ENCODE data around the gene BTLA.
A peak's percentile ranks its signal among the peaks of the same experiment; 100 is the strongest.
"Not testable (repeated sequence)": the region's sequence is repeated elsewhere in the genome, so short reads cannot be mapped to it uniquely, and the experiment has no call there.

Gene BTLA

GRCh38 chr3:112437146-112438022, 61.9 kb downstream of the BTLA start:
- DNase-seq: peak in 1 of 2 donors; percentile 63

- DNase-seq: no peak
Observed at GRCh38 chr3:112429960-112430359, 69.3 kb downstream of the BTLA start.

DNA sequence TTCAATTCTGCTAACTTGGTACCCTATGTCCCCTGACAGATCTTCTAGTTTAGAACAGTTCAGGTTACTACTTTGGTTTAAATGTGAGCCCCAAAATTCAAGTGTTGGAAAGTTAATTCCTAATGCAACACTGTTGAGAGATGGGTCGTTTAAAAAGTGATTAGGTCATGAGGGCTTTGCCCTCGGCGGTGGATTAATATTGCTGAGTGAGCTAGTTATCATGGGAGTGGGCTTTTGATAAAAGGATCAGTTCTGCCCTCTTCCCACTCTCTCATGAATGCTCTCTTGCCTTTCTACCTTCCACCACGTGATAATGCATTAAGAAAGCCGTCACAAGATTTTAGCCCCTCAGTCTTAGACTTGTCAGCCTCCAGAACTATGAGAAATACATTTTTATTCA, 72.1 kb downstream of the BTLA start:
- no peak for DNase-seq

DNA sequence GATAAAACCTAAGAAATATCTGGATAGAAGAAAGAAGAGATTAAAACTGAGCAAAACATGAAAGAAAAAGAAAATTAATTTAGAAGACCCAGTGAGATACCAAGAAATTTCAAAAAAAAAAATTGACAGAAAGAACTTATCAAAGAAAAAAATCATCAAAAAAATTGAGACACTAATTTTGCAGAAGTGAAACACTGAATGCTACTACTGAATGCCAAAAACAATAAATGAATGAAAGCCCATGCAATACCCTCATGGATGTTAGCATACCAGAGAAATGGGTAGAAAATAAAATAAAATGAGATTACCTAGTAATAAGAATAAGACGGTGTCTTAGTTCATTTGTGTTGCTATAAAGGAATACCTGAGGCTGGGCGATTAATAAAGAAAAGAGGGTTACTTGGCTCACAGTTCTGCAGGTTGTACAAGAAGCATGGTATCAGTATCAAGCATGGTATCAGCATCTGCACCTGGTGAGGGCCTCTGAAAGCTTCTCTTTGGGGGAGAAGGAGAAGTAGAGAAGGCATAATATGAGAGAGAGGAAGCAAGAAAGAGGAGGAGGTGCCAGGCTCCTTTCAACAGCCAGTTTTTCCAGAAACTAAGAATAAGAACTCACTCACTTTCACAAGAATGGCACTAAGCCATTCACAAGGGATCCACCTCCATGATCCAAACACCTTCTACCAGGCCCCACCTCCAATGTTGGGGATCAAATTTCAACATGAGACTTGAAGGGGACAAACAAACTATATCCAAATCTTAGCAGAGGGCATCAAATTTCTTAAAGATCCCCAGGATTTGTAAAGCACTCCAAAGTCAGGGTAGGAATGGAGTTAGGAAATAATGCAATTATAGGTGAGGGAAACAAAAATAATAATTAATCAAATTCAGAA, 73.2 kb downstream of the BTLA start:
- no peak for DNase-seq

- no peak for DNase-seq
Observed at GRCh38 chr3:112425382-112425781, 73.9 kb downstream of the BTLA start.

GRCh38 chr3:112424394-112424793, 74.9 kb downstream of the BTLA start:
- DNase-seq: no peak

- not testable (repeated sequence) for DNase-seq
Observed at GRCh38 chr3:112422921-112423320, 76.4 kb downstream of the BTLA start.

DNA sequence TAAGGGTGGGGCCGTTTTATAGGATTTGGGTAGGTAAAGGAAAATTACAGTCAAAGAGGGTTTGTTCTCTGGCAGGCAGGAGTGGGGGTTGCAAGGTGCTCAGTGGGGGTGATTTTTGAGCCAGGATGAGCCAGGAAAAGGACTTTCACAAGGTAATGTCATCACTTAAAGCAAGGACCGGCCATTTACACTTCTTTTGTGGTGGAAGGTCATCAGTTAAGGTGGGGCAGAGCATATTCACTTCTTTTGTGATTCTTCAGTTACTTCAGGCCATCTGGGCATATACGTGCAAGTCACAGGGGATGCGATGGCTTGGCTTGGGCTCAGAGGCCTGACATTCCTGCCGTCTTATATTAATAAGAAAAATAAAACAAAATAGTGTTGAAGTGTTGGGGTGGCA, 80.7 kb downstream of the BTLA start:
- not testable (repeated sequence) for DNase-seq

DNA sequence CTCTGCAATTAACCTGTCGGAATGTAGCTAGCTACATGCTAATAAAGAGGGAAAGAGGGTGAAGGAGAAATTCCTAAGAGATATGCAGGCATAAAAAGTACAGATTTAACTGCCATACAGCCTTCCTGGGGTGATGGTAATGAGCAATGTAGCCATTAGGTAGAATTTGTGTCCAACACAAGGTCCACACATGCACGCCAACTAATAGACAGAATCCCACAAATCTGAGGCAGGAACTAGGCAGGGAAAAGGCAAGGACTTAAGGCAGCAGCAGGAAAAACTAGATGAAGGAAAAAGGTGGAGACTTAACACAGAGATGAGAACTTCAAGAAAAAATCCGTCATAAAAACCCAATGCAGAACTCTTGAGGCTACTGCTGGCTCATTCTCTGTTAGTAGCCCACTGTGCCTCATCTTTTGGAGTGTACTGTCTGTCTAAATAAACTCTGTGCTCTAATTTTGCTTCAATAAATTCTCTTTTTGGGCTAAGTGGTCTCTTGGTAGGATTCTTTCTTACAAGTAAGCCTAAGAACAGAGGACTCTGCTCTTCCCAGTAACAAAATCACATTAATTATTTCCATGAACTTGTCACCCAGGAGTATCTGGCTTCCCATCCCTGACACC, 81.5 kb downstream of the BTLA start:
- DNase-seq: no peak

DNA sequence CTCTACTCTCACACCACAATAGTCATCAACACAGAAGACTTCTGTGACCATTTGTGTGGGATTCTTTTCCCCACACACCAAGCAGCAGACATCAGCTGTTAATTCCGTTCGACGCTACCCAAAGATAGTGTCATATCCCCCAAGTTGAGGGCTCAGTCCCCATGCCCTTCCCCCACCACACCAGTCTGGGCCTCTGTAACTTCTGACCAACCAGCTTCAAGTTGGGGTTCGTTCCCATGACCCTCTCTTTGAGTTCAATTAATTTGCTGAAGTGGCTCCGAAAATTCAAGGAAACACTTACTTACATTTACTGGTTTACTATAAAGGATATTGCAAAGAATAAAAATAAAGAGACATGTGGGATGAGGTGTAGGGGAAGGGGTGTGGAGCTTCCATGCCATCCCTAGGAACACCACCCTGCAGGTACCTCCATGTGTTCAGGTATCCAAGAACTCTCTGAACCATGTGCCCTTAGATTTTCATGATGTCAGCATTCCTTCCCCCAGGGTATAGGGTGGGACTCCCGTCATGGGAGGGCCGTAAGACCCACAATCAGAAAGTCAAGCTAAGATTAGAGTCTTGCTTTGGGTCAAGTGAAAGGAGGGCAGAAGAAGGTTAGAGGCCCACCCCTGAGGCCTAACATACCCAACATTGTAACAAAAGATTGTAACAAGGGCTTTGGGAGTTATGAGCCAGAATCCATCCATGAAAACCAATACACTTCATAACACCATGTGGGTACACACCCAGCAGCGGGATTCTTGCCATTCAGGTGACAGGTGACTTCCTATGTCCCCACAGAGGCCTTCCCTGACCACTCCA, 82.7 kb downstream of the BTLA start:
- no peak for DNase-seq

DNA sequence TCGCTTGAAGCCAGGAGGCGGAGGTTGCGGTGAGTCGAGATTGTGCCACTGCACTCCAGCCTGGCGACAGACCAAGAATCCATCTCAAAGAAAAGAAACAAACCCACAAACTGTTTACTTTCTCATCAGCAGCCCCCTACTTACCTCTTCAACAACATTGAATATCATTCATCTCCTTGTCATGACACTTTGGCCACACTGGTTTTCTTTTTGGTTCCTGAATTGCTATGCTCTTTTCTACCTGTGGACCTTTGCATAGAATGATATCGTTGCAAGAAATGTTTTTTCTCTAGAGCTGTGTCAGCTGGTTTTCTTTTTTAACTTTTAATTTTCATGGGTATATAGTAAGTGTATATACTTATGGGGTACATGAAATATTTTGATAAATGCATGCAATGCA, 83.9 kb downstream of the BTLA start:
- DNase-seq: no peak
